Gastrocnemius medialis (tissue), 4 donors: ENCODE data around the gene SCN2A. TPM values are rescaled to one million over a fixed set of nuclear protein-coding genes. Genes with fewer than 3 reads are reported as not detected.

Experiments
- ATAC-seq, 2 donors: fragments of 150-250 bp; one replicate each; pipeline ENCODE4 v1.9.1; 2016
- DNase-seq, 2 donors: peaks; one replicate each; pipeline ENCODE4 v3.0.0-alpha.2; 2019
- H3K27ac ChIP-seq, 4 donors: fragments of 200-600 bp; sonication (generic); 1 replicate in 1 of 4; 2 replicates in 3 of 4; pipeline ENCODE4 v1.5.1; 2016 to 2018; ENCODE audit warnings: mild to moderate bottlenecking in 2 of 4, moderate library complexity in 1 of 4
- H3K27me3 ChIP-seq, 3 donors: fragments of 200-600 bp; sonication (generic) in 2 of 3; 1 replicate in 1 of 3; 2 replicates in 2 of 3; pipeline versions ENCODE4 v1.5.1 to v1.6.0; 2016 to 2019; ENCODE audit warnings: mild to moderate bottlenecking in 1 of 3, moderate library complexity in 1 of 3
- H3K36me3 ChIP-seq, 2 donors: fragments of 200-600 bp; sonication (generic) in 1 of 2; one replicate each; pipeline ENCODE4 v1.5.1; 2017 to 2018
- H3K4me1 ChIP-seq, 2 donors: fragments of 200-600 bp; sonication (generic) in 1 of 2; one replicate each; pipeline ENCODE4 v1.5.1; 2016 to 2017; ENCODE audit warnings: mild to moderate bottlenecking in 2 of 2
- H3K4me3 ChIP-seq, 4 donors: fragments of 200-600 bp; sonication (generic) in 3 of 4; 1 replicate in 1 of 4; 2 replicates in 3 of 4; pipeline ENCODE4 v1.5.1; 2016 to 2019; ENCODE audit warnings: mild to moderate bottlenecking in 2 of 4
- H3K9me3 ChIP-seq, 3 donors: fragments of 200-600 bp; sonication (generic) in 2 of 3; 1 replicate in 1 of 3; 2 replicates in 2 of 3; pipeline ENCODE4 v1.5.1; 2016 to 2019
- CTCF ChIP-seq, 5 experiments: fragments of 450-650 bp in 3 of 5; fragments of 200-600 bp in 2 of 5; sonication (generic) in 2 of 5; IDR thresholded peaks in 4 of 5; conservative IDR thresholded peaks in 1 of 5; 1 replicate in 4 of 5; 2 replicates in 1 of 5; pipeline ENCODE4 v1.5.1; 2016 to 2019; ENCODE audit warnings: antibody characterized with exemption in 5 of 5, mild to moderate bottlenecking in 3 of 5, moderate library complexity in 3 of 5
- POLR2A ChIP-seq, 2 donors: fragments of 450-650 bp; IDR thresholded peaks; one replicate each; pipeline ENCODE4 v1.6.1; 2017; ENCODE audit warnings: antibody characterized with exemption in 2 of 2, mild to moderate bottlenecking in 2 of 2, moderate library complexity in 2 of 2
- in situ Hi-C, 4 donors: fragments of 200-750 bp; cut with MboI; loops; one replicate each; pipeline versions ENCODE4 v1.15.0 to v1.8.0; 2017; ENCODE audit warnings: low sequenced_read_pairs in 4 of 4
- intact Hi-C: fragments of 100-400 bp; cut with DNase I; formaldehyde crosslinking; loops from one replicate; pipeline ENCODE4 v1.15.1; 2023; ENCODE audit warnings: low total_unique reads
- total RNA-seq, 4 donors: library from RNA; depleted of rRNA; stranded (reverse); fragments of >200 nt; gene quantifications; one replicate each; pipeline versions ENCODE4 v1.1.0 to v1.2.3, GENCODE V29; 2016

The SCN2A gene
- total RNA-seq, 4 donors from 2014 or later: not detected

DNA sequence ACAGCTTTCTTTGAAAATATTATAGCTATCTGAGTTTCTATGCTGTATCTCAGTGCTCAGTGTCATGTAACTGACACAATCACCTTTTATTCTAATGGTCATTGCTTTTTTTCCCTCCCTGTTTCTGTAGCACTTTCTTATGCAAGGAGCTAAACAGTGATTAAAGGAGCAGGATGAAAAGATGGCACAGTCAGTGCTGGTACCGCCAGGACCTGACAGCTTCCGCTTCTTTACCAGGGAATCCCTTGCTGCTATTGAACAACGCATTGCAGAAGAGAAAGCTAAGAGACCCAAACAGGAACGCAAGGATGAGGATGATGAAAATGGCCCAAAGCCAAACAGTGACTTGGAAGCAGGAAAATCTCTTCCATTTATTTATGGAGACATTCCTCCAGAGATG, 56.4 kb downstream of the SCN2A start:
- H3K27ac ChIP-seq: no peak overlapping the region
- intact Hi-C loops: no loop called here
- no peak overlapping the region for H3K4me3 ChIP-seq
- no peaks in the 10 kb centered on the region for H3K9me3 ChIP-seq
- DNase-seq (no peak), ATAC-seq (no peak)
- peaks cover 0 to 5% of the 10 kb centered on the region in 2 donors for H3K4me1 ChIP-seq
- in situ Hi-C loops: loop anchor here in 3 of 4 donors (5.0 to 25.0 kb wide), 3 partner anchors 61 to 308 kb away; partner anchors contain the start of gene SCN2A (in 2 of the 3)
- TF ChIP-seq POLR2A (IDR thresholded peaks at IDR 0.05) (no peak), CTCF (IDR thresholded peaks at IDR 0.05 in 4 of 5, conservative IDR thresholded peaks at IDR 0.05 in 1 of 5) (no peak)
- no peaks in the 10 kb centered on the region for H3K36me3 ChIP-seq
- H3K27me3 ChIP-seq: no peaks in the 10 kb centered on the region

GRCh38 chr2:165305391-165306096, 66.3 kb downstream of the SCN2A start:
- ATAC-seq: no peak
- in situ Hi-C loops: no loop called here

GRCh38 chr2:165307317-165307716, 68.1 kb downstream of the SCN2A start:
- ATAC-seq (no peak), DNase-seq (no peak)
- Histone ChIP-seq H3K4me3 (no peak overlapping the region), H3K36me3 (no peaks in the 10 kb centered on the region), H3K9me3 (no peaks in the 10 kb centered on the region), H3K27ac (no peak overlapping the region), H3K27me3 (no peaks in the 10 kb centered on the region), H3K4me1 (no peaks in the 10 kb centered on the region)
- intact Hi-C loops: no loop called here
- TF ChIP-seq CTCF (IDR thresholded peaks at IDR 0.05 in 4 of 5, conservative IDR thresholded peaks at IDR 0.05 in 1 of 5): no peak
- TF ChIP-seq POLR2A (IDR thresholded peaks at IDR 0.05): no peak
- in situ Hi-C loops: no loop called here

More at GRCh38 chr2:165305391-165306096, 66.3 kb downstream of the SCN2A start:
- DNase-seq: no peak
- H3K9me3 ChIP-seq: no peaks in the 10 kb centered on the region
- H3K36me3 ChIP-seq: no peaks in the 10 kb centered on the region
- no peak for TF ChIP-seq POLR2A (IDR thresholded peaks at IDR 0.05)
- TF ChIP-seq CTCF (IDR thresholded peaks at IDR 0.05 in 4 of 5, conservative IDR thresholded peaks at IDR 0.05 in 1 of 5): no peak
- H3K27ac ChIP-seq: no peak overlapping the region
- H3K27me3 ChIP-seq: no peaks in the 10 kb centered on the region
- intact Hi-C loops: no loop called here
- H3K4me1 ChIP-seq: no peaks in the 10 kb centered on the region
- H3K4me3 ChIP-seq: no peak overlapping the region

GRCh38 chr2:165311949-165312348, 72.7 kb downstream of the SCN2A start:
- no peak for ATAC-seq
- no peak for TF ChIP-seq CTCF (IDR thresholded peaks at IDR 0.05 in 4 of 5, conservative IDR thresholded peaks at IDR 0.05 in 1 of 5)
- no peak for TF ChIP-seq POLR2A (IDR thresholded peaks at IDR 0.05)
- intact Hi-C loops: no loop called here

More at GRCh38 chr2:165311949-165312348, 72.7 kb downstream of the SCN2A start:
- H3K4me3 ChIP-seq: no peak overlapping the region
- H3K27ac ChIP-seq: no peak overlapping the region
- no peaks in the 10 kb centered on the region for H3K27me3 ChIP-seq
- no peaks in the 10 kb centered on the region for H3K4me1 ChIP-seq
- H3K9me3 ChIP-seq: no peaks in the 10 kb centered on the region
- DNase-seq: no peak
- no peaks in the 10 kb centered on the region for H3K36me3 ChIP-seq
- in situ Hi-C loops: no loop called here
